H1 (cell line): ENCODE data around the gene TECPR2.

ENCODE experiments used
- ASH2L ChIP-seq: fragments of 200-600, 300-600 bp; sonication (generic); IDR thresholded peaks from one replicate; pipeline ENCODE4 v1.7.1; 2017; ENCODE audit warnings: low read length
- GABPA ChIP-seq: IDR thresholded peaks from 2 replicates; pipeline ENCODE4 v1.6.1; 2011; ENCODE audit warnings: mild to moderate bottlenecking, low read length, moderate library complexity, borderline replicate concordance; ENCODE audit not compliant: insufficient read depth
- NANOG ChIP-seq: IDR thresholded peaks from 2 replicates; pipeline ENCODE4 v1.6.1; 2011; ENCODE audit warnings: low read length, low read depth, mild to moderate bottlenecking, inconsistent platforms; ENCODE audit not compliant: insufficient read depth, poor library complexity, severe bottlenecking

- TF ChIP-seq GABPA (no peak), NANOG (no peak), ASH2L (no peak)
Measured at GRCh38 chr14:102541771-102542170, 179.0 kb downstream of the TECPR2 start.
